ENCODE measurements around the gene DUSP11. TPM values are rescaled to one million over a fixed set of nuclear protein-coding genes. Genes with fewer than 3 reads are reported as not detected.
"Not testable (repeated sequence)": the region's sequence is repeated elsewhere in the genome, so short reads cannot be mapped to it uniquely, and the experiment has no call there.

The DUSP11 gene
- total RNA-seq, 4 donors from 2014 or later, result 21.2 to 34.5 (median 25.6) TPM

DNA sequence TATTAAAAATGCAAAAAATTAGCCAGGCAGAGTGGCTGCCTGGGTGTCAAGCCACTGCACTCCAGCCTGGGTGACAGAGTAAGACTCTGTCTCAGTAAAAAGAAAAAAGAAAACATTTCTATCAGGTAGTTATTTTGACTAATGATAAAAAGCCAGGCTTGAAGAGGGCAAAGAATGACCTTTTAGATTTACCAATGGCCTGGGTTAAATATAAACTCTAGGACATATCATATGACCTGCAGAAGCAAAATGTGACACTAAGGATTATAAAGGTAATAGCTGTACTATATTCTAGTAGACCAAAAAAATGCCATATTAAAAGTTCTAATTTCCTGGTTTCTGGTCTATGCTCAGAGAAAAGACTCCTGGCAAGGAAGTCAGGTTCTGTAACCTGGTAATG, 32.7 kb upstream of the DUSP11 start:
- TF ChIP-seq, protein P1, sequence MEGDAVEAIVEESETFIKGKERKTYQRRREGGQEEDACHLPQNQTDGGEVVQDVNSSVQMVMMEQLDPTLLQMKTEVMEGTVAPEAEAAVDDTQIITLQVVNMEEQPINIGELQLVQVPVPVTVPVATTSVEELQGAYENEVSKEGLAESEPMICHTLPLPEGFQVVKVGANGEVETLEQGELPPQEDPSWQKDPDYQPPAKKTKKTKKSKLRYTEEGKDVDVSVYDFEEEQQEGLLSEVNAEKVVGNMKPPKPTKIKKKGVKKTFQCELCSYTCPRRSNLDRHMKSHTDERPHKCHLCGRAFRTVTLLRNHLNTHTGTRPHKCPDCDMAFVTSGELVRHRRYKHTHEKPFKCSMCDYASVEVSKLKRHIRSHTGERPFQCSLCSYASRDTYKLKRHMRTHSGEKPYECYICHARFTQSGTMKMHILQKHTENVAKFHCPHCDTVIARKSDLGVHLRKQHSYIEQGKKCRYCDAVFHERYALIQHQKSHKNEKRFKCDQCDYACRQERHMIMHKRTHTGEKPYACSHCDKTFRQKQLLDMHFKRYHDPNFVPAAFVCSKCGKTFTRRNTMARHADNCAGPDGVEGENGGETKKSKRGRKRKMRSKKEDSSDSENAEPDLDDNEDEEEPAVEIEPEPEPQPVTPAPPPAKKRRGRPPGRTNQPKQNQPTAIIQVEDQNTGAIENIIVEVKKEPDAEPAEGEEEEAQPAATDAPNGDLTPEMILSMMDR (IDR thresholded peaks at IDR 0.05), result no peak
- ATAC-seq (ENCODE audit: low FRiP score) (no peak), DNase-seq (ENCODE audit: low spot score) (no peak)

- DNase-seq (ENCODE audit: low spot score), result no peak
- TF ChIP-seq, protein P1 (IDR thresholded peaks at IDR 0.05), result no peak
- no peak for ATAC-seq (ENCODE audit: low FRiP score)
Measured at GRCh38 chr2:73811878-73812277, 32.0 kb upstream of the DUSP11 start.

DNA sequence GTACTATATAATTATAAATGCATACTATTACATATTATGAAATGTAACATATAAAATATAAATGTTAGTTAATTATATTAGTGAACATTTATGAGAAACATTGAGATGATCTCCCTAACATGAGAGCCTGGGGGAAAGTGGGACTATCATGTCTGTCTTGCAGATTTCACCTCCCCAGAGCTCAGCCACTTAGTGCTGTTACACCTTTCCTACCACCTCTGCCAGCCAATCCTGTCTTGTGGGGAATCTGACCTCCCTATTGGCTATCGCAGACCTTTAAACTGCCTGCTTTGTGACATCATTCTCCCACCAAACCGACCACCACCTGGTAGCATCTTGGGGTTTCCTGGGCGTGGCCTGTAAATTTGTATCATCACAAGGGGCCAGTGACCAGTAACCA, 4.0 kb upstream of the DUSP11 start, which contains the start of gene C2orf78:
TSS of gene C2orf78 (plus strand) at position 301 of the 400 bp plus-strand sequence. CDS start 127 bp downstream, outside the sequence.
- ATAC-seq (ENCODE audit: low FRiP score); DNase-seq (ENCODE audit: low spot score): not testable (repeated sequence)

GRCh38 chr2:73783402-73783801, 3.5 kb upstream of the DUSP11 start:
- DNase-seq (ENCODE audit: low spot score); ATAC-seq (ENCODE audit: low FRiP score): not testable (repeated sequence)

DNA sequence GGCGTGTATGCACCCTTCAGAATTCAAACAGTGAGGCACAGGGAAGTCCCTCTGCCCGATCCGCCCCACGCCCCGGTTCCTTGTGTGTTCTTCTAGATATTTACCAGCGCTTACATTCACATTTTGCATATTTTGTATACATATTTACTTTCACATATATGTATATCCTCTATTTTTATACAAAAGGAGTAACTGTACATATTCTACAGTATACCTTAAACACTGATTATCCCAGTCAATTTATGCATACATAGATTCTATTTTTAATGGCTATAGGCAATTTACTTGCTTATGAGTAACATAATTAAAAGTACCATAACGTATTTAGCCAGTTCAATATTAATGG, 307 bp upstream of the DUSP11 start:
- no peak for ATAC-seq (ENCODE audit: low FRiP score)
- TF ChIP-seq, protein P1 (IDR thresholded peaks at IDR 0.05), result no peak
- no peak for DNase-seq (ENCODE audit: low spot score)

GRCh38 chr2:73778867-73779466, 936 bp downstream of the DUSP11 start:
- DNase-seq (ENCODE audit: low spot score); ATAC-seq (ENCODE audit: low FRiP score): not testable (repeated sequence)

DNA sequence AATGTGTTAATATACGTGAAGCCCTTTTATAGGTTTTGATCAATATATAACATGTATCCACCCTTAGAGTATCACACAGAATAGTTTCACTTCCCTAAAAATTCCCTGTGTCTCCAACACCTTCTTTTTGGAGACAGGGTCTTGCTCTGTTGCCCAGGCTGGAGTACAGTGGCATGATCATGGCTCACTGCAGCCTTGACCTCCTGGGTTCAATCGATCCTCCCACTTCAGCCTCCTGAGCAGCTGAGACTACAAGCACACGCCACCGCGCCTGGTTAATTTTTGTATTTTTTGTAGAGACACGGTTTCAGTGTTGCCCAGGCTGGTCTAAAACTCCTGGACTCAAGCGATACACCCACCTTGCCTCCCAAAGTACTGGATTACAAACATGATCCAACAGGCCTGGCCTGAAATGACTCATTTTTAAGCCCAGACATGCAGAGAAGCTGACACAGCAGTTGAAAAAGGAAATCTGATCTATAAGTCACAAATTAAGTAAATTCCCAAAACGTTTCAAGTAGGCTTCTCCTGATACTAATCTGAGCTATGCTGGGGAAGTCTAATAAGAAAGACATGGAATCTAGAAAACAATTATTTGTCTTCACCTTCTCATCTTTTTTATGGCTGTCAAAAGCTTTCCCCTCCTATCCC, 2.9 kb downstream of the DUSP11 start:
- DNase-seq (ENCODE audit: low spot score) (no peak), ATAC-seq (ENCODE audit: low FRiP score) (no peak)
- TF ChIP-seq, protein P1 (IDR thresholded peaks at IDR 0.05), result no peak

DNA sequence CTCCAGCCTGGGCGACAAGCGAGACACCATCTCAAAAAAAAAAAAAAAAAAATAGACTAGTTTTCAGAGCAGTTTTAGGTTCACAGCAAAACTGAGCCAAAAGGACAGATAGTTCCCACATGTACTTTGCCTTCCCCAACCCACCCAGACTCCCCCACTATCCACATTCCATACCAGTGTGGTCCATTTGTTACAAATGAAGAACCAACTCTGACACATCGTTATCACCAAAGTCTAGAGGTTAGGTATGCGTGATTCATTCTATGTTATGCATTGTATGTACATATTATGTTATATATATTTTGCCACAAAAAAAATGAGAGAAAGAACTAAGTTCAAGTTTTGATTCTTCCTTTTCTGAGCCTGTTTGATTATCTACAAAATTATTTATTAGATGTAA, 3.5 kb downstream of the DUSP11 start:
- ATAC-seq (ENCODE audit: low FRiP score) (no peak), DNase-seq (ENCODE audit: low spot score) (no peak)
- TF ChIP-seq, protein P1 (IDR thresholded peaks at IDR 0.05), result no peak
